Panc1 (cell line): ENCODE measurements around the gene PHACTR4. TPM values are rescaled to one million over a fixed set of nuclear protein-coding genes. Genes with fewer than 3 reads are reported as not detected.
"Not testable (repeated sequence)": the region's sequence is repeated elsewhere in the genome, so short reads cannot be mapped to it uniquely, and the experiment has no call there.

ENCODE experiments used
- ATAC-seq: fragments of 200-7000 bp; cut with Tn5 transposase; 2 replicates; pipeline ENCODE4 v1.9.1; 2020; ENCODE audit warnings: mild to moderate bottlenecking, moderate library complexity
- BruUV-seq: library from RNA; stranded (reverse); fragments of 400-500 nt; replicated peaks from 2 replicates; lab custom pipeline; 2021; lab: Mats Ljungman, UMichigan
- CTCF ChIA-PET: fragments of 300-600 bp; sonication (Branson Sonifier 250); formaldehyde crosslinking; loops from one replicate; lab custom pipeline; 2022; ENCODE audit warnings: antibody characterized with exemption; lab: Charles Lee
- POLR2A ChIA-PET: fragments of 300-600 bp; sonication (Branson Sonifier 250); formaldehyde crosslinking; loops from one replicate; lab custom pipeline; 2022; ENCODE audit warnings: antibody characterized with exemption; lab: Charles Lee
- DNase-seq: peaks from one replicate; pipeline ENCODE4 v3.0.0-alpha.2; 2010; ENCODE audit warnings: low read depth, low spot score
- H3K27ac ChIP-seq: 2 replicates; pipeline ENCODE4 v1.5.1; 2011; ENCODE audit warnings: mild to moderate bottlenecking, low read length, inconsistent platforms
- H3K27me3 ChIP-seq: fragments of 200-500 bp; sonication (Bioruptor generic); 2 replicates; pipeline ENCODE4 v1.6.0; 2014; ENCODE audit warnings: low read length, inconsistent platforms; ENCODE audit not compliant: control insufficient read depth, insufficient read depth
- H3K36me3 ChIP-seq: fragments of 200-500 bp; sonication (Bioruptor generic); 2 replicates; pipeline ENCODE4 v1.5.1; 2014; ENCODE audit warnings: inconsistent platforms, mild to moderate bottlenecking, low read length, moderate library complexity; ENCODE audit not compliant: control insufficient read depth, insufficient read depth
- H3K4me1 ChIP-seq: 2 replicates; pipeline ENCODE4 v1.5.1; 2011; ENCODE audit warnings: inconsistent platforms, mild to moderate bottlenecking, low read length, moderate library complexity; ENCODE audit not compliant: control insufficient read depth, insufficient read depth
- H3K4me3 ChIP-seq, 2 experiments: 2 replicates each; pipeline ENCODE4 v1.5.1; 2011 to 2012; ENCODE audit warnings: low read depth in 2 of 2, low read length in 2 of 2, mild to moderate bottlenecking in 2 of 2, inconsistent platforms in 1 of 2, moderate library complexity in 1 of 2
- H3K9me3 ChIP-seq: fragments of 200-500 bp; sonication (Bioruptor generic); 2 replicates; pipeline ENCODE4 v1.5.1; 2014; ENCODE audit warnings: low read depth, mild to moderate bottlenecking, inconsistent platforms, low read length, moderate library complexity; ENCODE audit not compliant: control insufficient read depth, insufficient read depth
- POLR2AphosphoS5 ChIP-seq: IDR thresholded peaks from 2 replicates; pipeline ENCODE4 v1.6.1; 2012; ENCODE audit warnings: mild to moderate bottlenecking, low read depth, low read length, moderate library complexity
- SIN3A ChIP-seq: IDR thresholded peaks from 2 replicates; pipeline ENCODE4 v1.6.1; 2012; ENCODE audit warnings: low read depth, mild to moderate bottlenecking, low read length, moderate library complexity, borderline replicate concordance; ENCODE audit not compliant: insufficient read depth
- TCF7L2 ChIP-seq: IDR thresholded peaks from 2 replicates; pipeline ENCODE4 v1.6.1; 2011; ENCODE audit warnings: mild to moderate bottlenecking, low read depth, low read length, inconsistent platforms
- in situ Hi-C: cut with HindIII; loops from 2 replicates; pipeline ENCODE4 v1.10.0; 2016; ENCODE audit warnings: low sequenced_read_pairs, low pct_unique_long_range_greater_than_20kb
- intact Hi-C: fragments of 100-400 bp; cut with micrococcal nuclease; formaldehyde crosslinking; loops from one replicate; pipeline ENCODE4 v1.10.0; 2022; ENCODE audit not compliant: unreplicated experiment
- total RNA-seq: library from RNA; stranded (reverse); gene quantifications from one replicate; pipeline ENCODE4 v1.2.1, GENCODE V29; 2021; ENCODE audit not compliant: unreplicated experiment
- TF ChIP-seq, protein P1 (sequence below), 2 experiments: IDR thresholded peaks; 2 replicates each; pipeline ENCODE4 v1.6.1; 2011 to 2012; ENCODE audit warnings: low read depth in 2 of 2, control low read depth in 1 of 2, low read length in 1 of 2, mild to moderate bottlenecking in 1 of 2, moderate library complexity in 1 of 2; ENCODE audit not compliant: insufficient read depth in 1 of 2
- TF ChIP-seq, protein P2 (sequence below): fragments of 450-650 bp; IDR thresholded peaks from 2 replicates; pipeline ENCODE4 v1.5.1; 2017; ENCODE audit warnings: mild to moderate bottlenecking

Gene PHACTR4
- total RNA-seq, 1 experiment from 2014 or later = 63.4 TPM

- POLR2A ChIA-PET = no interaction called here
- no TSS peak for BruUV-seq
These were observed 884 bp downstream of the PHACTR4 start for GRCh38 chr1:28370239-28371009.

DNA sequence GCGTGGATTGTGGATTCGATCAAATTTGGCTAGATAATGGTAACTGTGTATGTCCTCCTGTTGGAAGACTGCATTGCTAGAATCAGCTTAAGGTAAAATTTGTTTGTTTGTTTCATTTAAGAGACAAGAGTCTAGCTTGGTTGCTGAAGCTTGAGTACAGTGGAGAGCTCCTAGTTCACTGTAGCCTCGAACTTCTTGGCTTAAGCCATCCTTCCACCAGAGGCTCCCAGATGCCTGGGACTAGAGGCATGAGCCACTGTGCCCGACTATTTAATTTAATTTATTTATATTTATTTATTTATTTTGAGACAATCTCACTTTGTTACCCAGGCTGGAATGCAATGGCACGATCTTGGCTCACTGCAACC, 1.5 kb downstream of the PHACTR4 start:
- H3K4me3 ChIP-seq = peak overlapping the region; percentile 84 to 99
- H3K27ac ChIP-seq = peak overlapping the region; percentile 94

More at GRCh38 chr1:28370239-28371009, 884 bp downstream of the PHACTR4 start:
- intact Hi-C loops (no loop called here), in situ Hi-C loops (no loop called here)
- peak overlapping the region; percentile 84 to 99 for H3K4me3 ChIP-seq
- H3K36me3 ChIP-seq = peaks cover 3% of the 10 kb centered on the region; the same call in 1 of the 2 replicates
- CTCF ChIA-PET = interaction anchor here (0.5 to 1.9 kb wide), 3 partner anchors 11 to 121 kb away, joined by 3 to 9 read pairs (median 4); no protein-coding TSS in a partner anchor
- peaks cover 25% of the 10 kb centered on the region for H3K4me1 ChIP-seq
- H3K27ac ChIP-seq = peak overlapping the region; percentile 94
- ATAC-seq = peak; percentile 37
- H3K9me3 ChIP-seq = no peaks in the 10 kb centered on the region
- DNase-seq = no peak
- no peaks in the 10 kb centered on the region for H3K27me3 ChIP-seq
- TF ChIP-seq TCF7L2 (no peak), SIN3A (no peak), POLR2AphosphoS5 (no peak)
- TF ChIP-seq, protein P1, sequence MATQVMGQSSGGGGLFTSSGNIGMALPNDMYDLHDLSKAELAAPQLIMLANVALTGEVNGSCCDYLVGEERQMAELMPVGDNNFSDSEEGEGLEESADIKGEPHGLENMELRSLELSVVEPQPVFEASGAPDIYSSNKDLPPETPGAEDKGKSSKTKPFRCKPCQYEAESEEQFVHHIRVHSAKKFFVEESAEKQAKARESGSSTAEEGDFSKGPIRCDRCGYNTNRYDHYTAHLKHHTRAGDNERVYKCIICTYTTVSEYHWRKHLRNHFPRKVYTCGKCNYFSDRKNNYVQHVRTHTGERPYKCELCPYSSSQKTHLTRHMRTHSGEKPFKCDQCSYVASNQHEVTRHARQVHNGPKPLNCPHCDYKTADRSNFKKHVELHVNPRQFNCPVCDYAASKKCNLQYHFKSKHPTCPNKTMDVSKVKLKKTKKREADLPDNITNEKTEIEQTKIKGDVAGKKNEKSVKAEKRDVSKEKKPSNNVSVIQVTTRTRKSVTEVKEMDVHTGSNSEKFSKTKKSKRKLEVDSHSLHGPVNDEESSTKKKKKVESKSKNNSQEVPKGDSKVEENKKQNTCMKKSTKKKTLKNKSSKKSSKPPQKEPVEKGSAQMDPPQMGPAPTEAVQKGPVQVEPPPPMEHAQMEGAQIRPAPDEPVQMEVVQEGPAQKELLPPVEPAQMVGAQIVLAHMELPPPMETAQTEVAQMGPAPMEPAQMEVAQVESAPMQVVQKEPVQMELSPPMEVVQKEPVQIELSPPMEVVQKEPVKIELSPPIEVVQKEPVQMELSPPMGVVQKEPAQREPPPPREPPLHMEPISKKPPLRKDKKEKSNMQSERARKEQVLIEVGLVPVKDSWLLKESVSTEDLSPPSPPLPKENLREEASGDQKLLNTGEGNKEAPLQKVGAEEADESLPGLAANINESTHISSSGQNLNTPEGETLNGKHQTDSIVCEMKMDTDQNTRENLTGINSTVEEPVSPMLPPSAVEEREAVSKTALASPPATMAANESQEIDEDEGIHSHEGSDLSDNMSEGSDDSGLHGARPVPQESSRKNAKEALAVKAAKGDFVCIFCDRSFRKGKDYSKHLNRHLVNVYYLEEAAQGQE (IDR thresholded peaks at IDR 0.05; ENCODE audit: insufficient read depth in 1 of 2, low read depth in 2 of 2, low read length in 1 of 2) = no peak
- TF ChIP-seq, protein P2, sequence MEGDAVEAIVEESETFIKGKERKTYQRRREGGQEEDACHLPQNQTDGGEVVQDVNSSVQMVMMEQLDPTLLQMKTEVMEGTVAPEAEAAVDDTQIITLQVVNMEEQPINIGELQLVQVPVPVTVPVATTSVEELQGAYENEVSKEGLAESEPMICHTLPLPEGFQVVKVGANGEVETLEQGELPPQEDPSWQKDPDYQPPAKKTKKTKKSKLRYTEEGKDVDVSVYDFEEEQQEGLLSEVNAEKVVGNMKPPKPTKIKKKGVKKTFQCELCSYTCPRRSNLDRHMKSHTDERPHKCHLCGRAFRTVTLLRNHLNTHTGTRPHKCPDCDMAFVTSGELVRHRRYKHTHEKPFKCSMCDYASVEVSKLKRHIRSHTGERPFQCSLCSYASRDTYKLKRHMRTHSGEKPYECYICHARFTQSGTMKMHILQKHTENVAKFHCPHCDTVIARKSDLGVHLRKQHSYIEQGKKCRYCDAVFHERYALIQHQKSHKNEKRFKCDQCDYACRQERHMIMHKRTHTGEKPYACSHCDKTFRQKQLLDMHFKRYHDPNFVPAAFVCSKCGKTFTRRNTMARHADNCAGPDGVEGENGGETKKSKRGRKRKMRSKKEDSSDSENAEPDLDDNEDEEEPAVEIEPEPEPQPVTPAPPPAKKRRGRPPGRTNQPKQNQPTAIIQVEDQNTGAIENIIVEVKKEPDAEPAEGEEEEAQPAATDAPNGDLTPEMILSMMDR = no peak

GRCh38 chr1:28373450-28373849, 3.9 kb downstream of the PHACTR4 start:
- DNase-seq, CTCF ChIA-PET, H3K4me3 ChIP-seq, in situ Hi-C loops, H3K27ac ChIP-seq, ATAC-seq, intact Hi-C loops, BruUV-seq, H3K27me3 ChIP-seq, H3K36me3 ChIP-seq, H3K9me3 ChIP-seq: not testable (repeated sequence)
- POLR2A ChIA-PET = interaction anchor here (0.6 kb wide), 1 partner anchor 22 kb away, joined by 12 read pairs; no protein-coding TSS in a partner anchor
- H3K4me1 ChIP-seq = peaks cover 26% of the 10 kb centered on the region

More for the DNA sequence above, 1.5 kb downstream of the PHACTR4 start:
- TF ChIP-seq SIN3A = no peak
- TF ChIP-seq, protein P1 (IDR thresholded peaks at IDR 0.05; ENCODE audit: insufficient read depth in 1 of 2, low read depth in 2 of 2, low read length in 1 of 2) = peak in 1 of 2 experiments; percentile 44; a peak in 2 of 4 replicates
- Histone ChIP-seq H3K27me3 (no peaks in the 10 kb centered on the region), H3K36me3 (peaks cover 3% of the 10 kb centered on the region; the same call in 1 of the 2 replicates), H3K9me3 (no peaks in the 10 kb centered on the region), H3K4me1 (peaks cover 26% of the 10 kb centered on the region)
- ATAC-seq (no peak), DNase-seq (no peak)
- CTCF ChIA-PET = interaction anchor here (0.5 to 1.1 kb wide), 2 partner anchors 81 to 122 kb away, joined by 3 to 4 read pairs; no protein-coding TSS in a partner anchor
- in situ Hi-C loops (no loop called here), intact Hi-C loops (no loop called here)
- POLR2A ChIA-PET = no interaction called here
- BruUV-seq = TSS peak; percentile 90
